ENCODE results near the gene DSCAML1. TPM values are rescaled to one million over a fixed set of nuclear protein-coding genes. Genes with fewer than 3 reads are reported as not detected.

The DSCAML1 gene
- total and polyA plus RNA-seq, 2 of the 8 experiments (the other 6 are each of a cell fraction or from before 2014, with no cell fraction given), result 0.19 to 0.24 TPM

DNA sequence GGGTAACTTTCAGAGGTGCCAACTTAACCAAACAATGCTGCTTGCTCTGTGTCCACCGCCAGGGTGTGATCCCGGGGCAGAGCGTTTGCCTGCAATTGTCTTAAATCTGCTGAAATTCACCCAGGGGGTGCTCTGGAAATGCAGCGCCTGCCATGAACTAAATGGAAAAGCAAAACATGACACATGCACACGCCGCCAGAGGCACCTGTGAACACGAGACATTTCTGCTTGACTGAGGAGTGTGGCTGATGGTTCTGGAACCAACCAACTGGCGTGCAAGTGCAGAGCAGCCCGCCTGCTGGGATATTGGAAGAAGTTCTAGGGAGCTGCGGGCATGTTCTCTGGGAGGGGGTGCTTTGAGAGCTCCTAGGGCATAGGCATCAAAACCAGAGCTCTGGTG lies 30.4 kb downstream of the DSCAML1 start:
- FAIRE-seq, result no peak
- H2BK15ac ChIP-seq (ENCODE audit: low read length), result no peak overlapping the region
- POLR2A ChIA-PET (ENCODE audit: partially characterized antibody), result no interaction called here
- TF ChIP-seq SRF (IDR thresholded peaks at IDR 0.05; ENCODE audit: low read depth, low read length) (no peak), RFX5 (IDR thresholded peaks at IDR 0.05; ENCODE audit: borderline replicate concordance, low read depth, low read length) (no peak), EZH2 (IDR thresholded peaks at IDR 0.05; ENCODE audit: low read depth, low read length, severe bottlenecking) (no peak), CTBP2 (IDR thresholded peaks at IDR 0.05; ENCODE audit: borderline replicate concordance, insufficient read depth, insufficient read length, low read length) (no peak), TCF12 (IDR thresholded peaks at IDR 0.05; ENCODE audit: low read depth, low read length) (no peak), CBX5 (IDR thresholded peaks at IDR 0.05; ENCODE audit: low read depth, low read length) (no peak), KDM4A (IDR thresholded peaks at IDR 0.05; ENCODE audit: low read depth, low read length, severe bottlenecking) (no peak), MAFK (IDR thresholded peaks at IDR 0.05; ENCODE audit: low read depth, low read length) (no peak), GABPA (IDR thresholded peaks at IDR 0.05; ENCODE audit: borderline replicate concordance, insufficient read depth, low read length) (no peak), SP1 (IDR thresholded peaks at IDR 0.05; ENCODE audit: low read depth, low read length) (no peak), ASH2L (IDR thresholded peaks at IDR 0.05; ENCODE audit: low read length) (no peak), YY1 (IDR thresholded peaks at IDR 0.05; ENCODE audit: low read depth, low read length) (no peak), CEBPB (IDR thresholded peaks at IDR 0.05; ENCODE audit: low read depth, low read length) (no peak)
- TF ChIP-seq, protein P1, sequence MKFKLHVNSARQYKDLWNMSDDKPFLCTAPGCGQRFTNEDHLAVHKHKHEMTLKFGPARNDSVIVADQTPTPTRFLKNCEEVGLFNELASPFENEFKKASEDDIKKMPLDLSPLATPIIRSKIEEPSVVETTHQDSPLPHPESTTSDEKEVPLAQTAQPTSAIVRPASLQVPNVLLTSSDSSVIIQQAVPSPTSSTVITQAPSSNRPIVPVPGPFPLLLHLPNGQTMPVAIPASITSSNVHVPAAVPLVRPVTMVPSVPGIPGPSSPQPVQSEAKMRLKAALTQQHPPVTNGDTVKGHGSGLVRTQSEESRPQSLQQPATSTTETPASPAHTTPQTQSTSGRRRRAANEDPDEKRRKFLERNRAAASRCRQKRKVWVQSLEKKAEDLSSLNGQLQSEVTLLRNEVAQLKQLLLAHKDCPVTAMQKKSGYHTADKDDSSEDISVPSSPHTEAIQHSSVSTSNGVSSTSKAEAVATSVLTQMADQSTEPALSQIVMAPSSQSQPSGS (IDR thresholded peaks at IDR 0.05; ENCODE audit: low read length), result no peak

More for the DNA sequence above, 30.4 kb downstream of the DSCAML1 start:
- Histone ChIP-seq H3K56ac (replicated peaks; ENCODE audit: insufficient read length, low read depth, low read length) (no peak overlapping the region), H3K4me1 (replicated peaks in 1 of 4; ENCODE audit: control insufficient read depth in 3 of 4, insufficient read depth in 4 of 4, low read length in 3 of 4) (peaks cover 0 to 6% (median 0%) of the 10 kb centered on the region in 4 experiments; a peak in 1 of 7 replicates), H2BK12ac (ENCODE audit: low read depth, low read length) (no peak overlapping the region), H3K36me3 (ENCODE audit: control insufficient read depth in 2 of 4, insufficient read depth in 4 of 4, low read length in 3 of 4) (no peaks in the 10 kb centered on the region), H2AFZ (ENCODE audit: low read length) (no peak overlapping the region), H4K91ac (replicated peaks; ENCODE audit: insufficient read length, low read length) (no peak overlapping the region), H3K14ac (ENCODE audit: insufficient read length) (no peak overlapping the region), H2BK20ac (ENCODE audit: low read length) (no peak overlapping the region), H3K23me2 (ENCODE audit: low read depth, low read length) (no peaks in the 10 kb centered on the region), H2BK120ac (replicated peaks; ENCODE audit: low read depth, low read length) (no peak overlapping the region), H4K5ac (ENCODE audit: insufficient read length, low read depth, low read length) (no peak overlapping the region), H4K8ac (ENCODE audit: extremely low read depth, insufficient read depth, low read length) (no peak overlapping the region; the same call in 1 of the 2 replicates), H3K9ac (replicated peaks in 1 of 4; ENCODE audit: extremely low read depth in 1 of 4, low read depth in 3 of 4, low read length in 3 of 4) (no peak overlapping the region), H3K79me2 (ENCODE audit: control insufficient read depth in 1 of 2, insufficient read depth in 2 of 2, low read length in 2 of 2) (no peaks in the 10 kb centered on the region), H3K27me3 (replicated peaks in 1 of 4; ENCODE audit: control insufficient read depth in 3 of 4, extremely low read depth in 1 of 4, insufficient read depth in 3 of 4, low read length in 3 of 4) (no peaks in the 10 kb centered on the region), H3K4me3 (ENCODE audit: extremely low read depth in 1 of 4, insufficient read depth in 2 of 4, low read depth in 3 of 4, low read length in 4 of 4) (no peak overlapping the region), H3K18ac (ENCODE audit: extremely low read depth, low read length) (no peak overlapping the region), H2AK5ac (ENCODE audit: low read depth, low read length) (no peak overlapping the region), H3K9me3 (ENCODE audit: insufficient read depth in 2 of 2, low read depth in 1 of 2, low read length in 1 of 2) (no peaks in the 10 kb centered on the region), H2BK5ac (ENCODE audit: low read depth, low read length) (no peak overlapping the region), H3K23ac (ENCODE audit: insufficient read length) (no peak overlapping the region), H3K79me1 (ENCODE audit: low read depth, low read length) (no peaks in the 10 kb centered on the region), H4K20me1 (replicated peaks in 1 of 2; ENCODE audit: control insufficient read depth in 1 of 2, insufficient read depth in 2 of 2, low read length in 2 of 2) (no peaks in the 10 kb centered on the region), H3K4me2 (ENCODE audit: insufficient read depth in 1 of 2, low read depth in 2 of 2, low read length in 2 of 2) (no peak overlapping the region), H3K27ac (ENCODE audit: low read depth, low read length) (no peak overlapping the region), H3K4ac (replicated peaks; ENCODE audit: insufficient read length, low read depth, low read length) (no peak overlapping the region)
- CTCF ChIA-PET (ENCODE audit: partially characterized antibody), result interaction anchor here (1.1 to 1.2 kb wide), 2 partner anchors 24 to 77 kb away, joined by 3 to 4 read pairs; no protein-coding TSS in a partner anchor
- 88% methylated on average over 10 of the region's 10 CpGs; no CpG with 5 or more reads in 1 of the 2 experiments for WGBS, 2 experiments (ENCODE audit: extremely low coverage in 1 of 2, insufficient coverage in 1 of 2, insufficient read length in 1 of 2, insufficient replicate concordance in 2 of 2, low coverage in 1 of 2, low lambda C conversion rate in 2 of 2, missing lambda C conversion rate in 1 of 2)
- DNase-seq (ENCODE audit: low read depth in 1 of 2, low spot score in 2 of 2), result no peak

Measured in H1 (cell line).